Cardiac fibroblast (primary cell): ENCODE data around the gene TIMM13.
"Not testable (repeated sequence)": the region's sequence is repeated elsewhere in the genome, so short reads cannot be mapped to it uniquely, and the experiment has no call there.

Source experiments
- DNase-seq, 2 donors: peaks; one replicate each; pipeline versions ENCODE4 v3.0.0 to v3.0.0-alpha.2; 2010; ENCODE audit warnings: low read depth in 2 of 2
- H3K4me3 ChIP-seq, 2 donors: replicated peaks in 1 of 2; 1 replicate in 1 of 2; 2 replicates in 1 of 2; pipeline ENCODE4 v1.5.1; 2011; ENCODE audit warnings: low read depth in 2 of 2, low read length in 2 of 2, mild to moderate bottlenecking in 2 of 2, moderate library complexity in 1 of 2
- CTCF ChIP-seq: IDR thresholded peaks from one replicate; pipeline ENCODE4 v1.5.1; 2011; ENCODE audit warnings: low read depth, mild to moderate bottlenecking, low read length, inconsistent platforms

TIMM13 gene

GRCh38 chr19:2427429-2428320, at the start of gene TIMM13:
Gene TIMM13, minus strand, starts transcription at chr19:2427586. Its CDS starts 53 bp downstream, at chr19:2427533.
- H3K4me3 ChIP-seq: peak within 1 kb of the TSS; percentile 74 to 90
- peak; percentile 97 to 98 for DNase-seq
- TF ChIP-seq CTCF: no peak

- H3K4me3 ChIP-seq: peak overlapping the region; percentile 69 to 93
- TF ChIP-seq CTCF: no peak
- DNase-seq: peak; percentile 61 to 73
These were observed 49.2 kb upstream of the TIMM13 start for GRCh38 chr19:2476451-2477140.

- no peak for TF ChIP-seq CTCF
- peak within 1 kb of the TSS; percentile 69 to 93 for H3K4me3 ChIP-seq
- DNase-seq: peak; percentile 99
These were observed 48.5 kb upstream of the TIMM13 start, which contains the start of gene GADD45B for GRCh38 chr19:2475702-2476450. Gene GADD45B, plus strand, starts transcription at chr19:2476127. Its CDS starts 232 bp downstream, at chr19:2476359.

GRCh38 chr19:2475018-2475701, 47.8 kb upstream of the TIMM13 start:
- peak overlapping the region; percentile 64 to 69 for H3K4me3 ChIP-seq
- peak; percentile 65 to 73 for DNase-seq
- no peak for TF ChIP-seq CTCF

- peak overlapping the region; percentile 64 to 69 for H3K4me3 ChIP-seq
- peak; percentile 74 for TF ChIP-seq CTCF
- peak; percentile 90 for DNase-seq
These were observed 47.0 kb upstream of the TIMM13 start for GRCh38 chr19:2474232-2475017.

- H3K4me3 ChIP-seq, DNase-seq: not testable (repeated sequence)
These were observed 42.5 kb upstream of the TIMM13 start for GRCh38 chr19:2469915-2470200.
